Spinal cord (tissue), 10 donors: ENCODE data around the gene SLC25A21. TPM values are rescaled to one million over a fixed set of nuclear protein-coding genes. Genes with fewer than 3 reads are reported as not detected.

ENCODE experiments used
- DNase-seq, 6 donors: peaks; one replicate each; pipeline versions ENCODE4 v3.0.0 to v3.0.0-alpha.2; 2013 to 2015; ENCODE audit warnings: low spot score in 6 of 6, low read depth in 4 of 6
- H3K27ac ChIP-seq: one replicate; pipeline ENCODE4 v1.5.1; 2013; ENCODE audit warnings: low read depth, low read length, control low read depth
- H3K27me3 ChIP-seq: one replicate; pipeline ENCODE4 v1.6.1; 2013; ENCODE audit warnings: low read length; ENCODE audit not compliant: control insufficient read depth, insufficient read depth
- H3K36me3 ChIP-seq: one replicate; pipeline ENCODE4 v1.6.1; 2013; ENCODE audit warnings: low read length; ENCODE audit not compliant: control insufficient read depth, insufficient read depth
- H3K4me1 ChIP-seq: one replicate; pipeline ENCODE4 v1.6.1; 2013; ENCODE audit warnings: low read length; ENCODE audit not compliant: control insufficient read depth, insufficient read depth
- H3K4me3 ChIP-seq: one replicate; pipeline ENCODE4 v1.5.1; 2013; ENCODE audit warnings: low read depth, low read length, control low read depth
- H3K9me3 ChIP-seq: one replicate; pipeline ENCODE4 v1.6.1; 2013; ENCODE audit warnings: low read length; ENCODE audit not compliant: control insufficient read depth, insufficient read depth
- whole genome bisulfite sequencing: methylation state at CpG from one replicate; pipeline ENCODE4 v1.1.5; 2013; ENCODE audit warnings: missing lambda C conversion rate; ENCODE audit not compliant: insufficient coverage; 5-methylcytosine and 5-hydroxymethylcytosine counted together
- polyA plus RNA-seq, 2 donors: library from polyadenylated mRNA; unstranded; fragments of 120-200 nt; gene quantifications; one replicate each; pipeline ENCODE4 v1.2.1, GENCODE V29; 2013; ENCODE audit not compliant: insufficient read length in 2 of 2
- small RNA-seq: library from RNA; depleted of rRNA; stranded (forward); fragments of <200 nt; gene quantifications from one replicate; pipeline ENCODE3, GENCODE V24; 2014; ENCODE audit warnings: low replicate concordance
- total RNA-seq, 2 donors: library from RNA; depleted of rRNA in 1 of 2; stranded (reverse); fragments of 120-200 nt in 1 of 2; fragments of >200 nt in 1 of 2; gene quantifications; one replicate each; pipeline versions ENCODE4 v1.2.3 to v1.2.4, GENCODE V29; 2013 to 2014
- donor health status: healthy.

Gene SLC25A21
- total and polyA plus RNA-seq, 4 donors = 0.99 to 4.5 (median 2.4) TPM

DNA sequence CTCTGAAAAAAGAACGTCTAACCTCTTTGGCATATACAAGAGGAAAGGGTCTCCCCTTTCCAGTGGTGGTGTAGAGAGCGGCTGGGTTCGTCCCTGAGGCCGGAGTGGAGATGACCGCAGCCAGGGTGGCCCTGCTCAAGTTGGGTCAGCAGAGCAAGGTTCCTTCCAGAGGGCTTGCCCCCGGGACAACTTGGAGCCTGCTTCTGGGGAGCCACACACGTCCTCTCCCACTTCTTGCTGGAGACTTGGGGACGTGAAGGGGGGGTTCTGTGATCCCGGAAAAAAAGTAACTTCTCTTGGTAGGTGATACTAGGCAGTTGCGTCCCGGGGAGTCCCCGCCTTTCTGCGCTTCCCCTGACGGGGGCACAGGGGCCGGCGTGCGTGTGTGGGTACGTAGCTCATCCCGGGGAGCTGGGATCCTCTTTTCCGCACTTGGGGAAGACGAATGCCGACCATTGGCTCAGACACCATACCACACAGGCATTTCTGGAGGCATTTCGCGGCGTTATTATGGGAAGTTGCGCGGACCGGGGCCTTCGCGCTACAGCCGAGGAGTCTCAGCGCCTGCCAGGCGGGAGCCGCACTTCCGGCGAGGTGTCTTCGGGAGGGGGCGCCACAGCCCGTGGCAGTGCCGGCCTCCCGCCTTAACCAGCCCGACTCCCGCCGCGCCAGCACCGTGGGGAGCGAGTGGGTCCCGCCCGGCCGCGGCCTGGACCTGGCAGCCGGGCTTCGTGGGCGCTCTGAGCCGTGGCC, 525.6 kb downstream of the SLC25A21 start:
- Histone ChIP-seq H3K27me3 (peaks cover 77% of the 10 kb centered on the region), H3K4me1 (peaks cover 19% of the 10 kb centered on the region), H3K4me3 (peak overlapping the region; percentile 40), H3K9me3 (no peaks in the 10 kb centered on the region), H3K36me3 (no peaks in the 10 kb centered on the region), H3K27ac (no peak overlapping the region)
- peak in 2 of 6 donors; percentile 13 to 18 for DNase-seq
- 3% methylated on average over 46 of the region's 55 CpGs for WGBS

DNA sequence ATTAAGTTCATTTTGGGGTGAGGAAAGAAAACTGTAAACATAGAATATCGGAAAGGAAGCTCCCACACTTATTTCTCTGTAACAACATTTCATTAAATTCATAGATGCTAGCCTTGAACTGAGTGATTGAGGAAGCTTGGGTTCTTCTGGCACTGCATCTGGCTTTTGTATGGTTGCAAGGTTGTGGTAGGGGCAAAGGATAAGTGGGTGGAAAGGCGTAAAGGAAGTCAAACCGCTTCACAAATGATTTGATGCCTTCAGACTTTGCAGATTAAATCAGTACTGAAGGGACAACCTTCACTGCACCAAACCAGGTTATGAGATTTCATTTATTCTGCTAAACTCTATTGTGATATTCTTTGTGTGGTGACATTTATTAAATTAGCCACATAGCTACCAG, 538.8 kb downstream of the SLC25A21 start:
- no CpG with 5 or more reads among the region's 3 CpGs for WGBS
- no peak for DNase-seq
- Histone ChIP-seq H3K9me3 (no peaks in the 10 kb centered on the region), H3K27me3 (peaks cover 8% of the 10 kb centered on the region), H3K4me3 (no peak overlapping the region), H3K36me3 (no peaks in the 10 kb centered on the region), H3K4me1 (no peaks in the 10 kb centered on the region), H3K27ac (no peak overlapping the region)

Small RNA genes lying within 50 kb of the gene (small RNA-seq; reads per million reads assigned to genes)
- gene MIR4503 (not detected), gene RNU6-273P (not detected)

Other genes starting within 250 kb of the SLC25A21 start
- 10 to 100 TPM; 17.3 to 19.6 TPM for gene MIPOL1, start 25.3 kb upstream of the SLC25A21 start, total RNA-seq
- 1 to 10 TPM; 3.9 to 4.7 TPM for gene MIPOL1, start 25.3 kb upstream of the SLC25A21 start, polyA plus RNA-seq